ENCODE data around the gene SORCS1.

SORCS1 gene

GRCh38 chr10:106982268-106982667 lies 182.2 kb downstream of the SORCS1 start:
- DNase-seq = no peak

GRCh38 chr10:106981452-106982075 lies 182.9 kb downstream of the SORCS1 start:
- no peak for DNase-seq

- no peak for DNase-seq
Observed at GRCh38 chr10:106980495-106981451, 183.7 kb downstream of the SORCS1 start.

- no peak for DNase-seq
Observed at GRCh38 chr10:106978756-106979155, 185.8 kb downstream of the SORCS1 start.

GRCh38 chr10:106973716-106974115 lies 190.8 kb downstream of the SORCS1 start:
- DNase-seq = no peak

- no peak for DNase-seq
Observed at GRCh38 chr10:106973288-106973687, 191.2 kb downstream of the SORCS1 start.

GRCh38 chr10:106972381-106972780 lies 192.1 kb downstream of the SORCS1 start:
- no peak for DNase-seq

GRCh38 chr10:106971411-106971831 lies 193.1 kb downstream of the SORCS1 start:
- DNase-seq = no peak

- no peak for DNase-seq
Observed at GRCh38 chr10:106967452-106967851, 197.1 kb downstream of the SORCS1 start.

GRCh38 chr10:106960812-106961211 lies 203.7 kb downstream of the SORCS1 start:
- no peak for DNase-seq

GRCh38 chr10:106959521-106959920 lies 205.0 kb downstream of the SORCS1 start:
- no peak for DNase-seq

- DNase-seq = no peak
Observed at GRCh38 chr10:106958589-106959361, 205.7 kb downstream of the SORCS1 start.

- DNase-seq = no peak
Observed at GRCh38 chr10:106957823-106958588, 206.5 kb downstream of the SORCS1 start.

- no peak for DNase-seq
Observed at GRCh38 chr10:106956216-106956915, 208.1 kb downstream of the SORCS1 start.

- no peak for DNase-seq
Observed at GRCh38 chr10:106955133-106955532, 209.4 kb downstream of the SORCS1 start.

GRCh38 chr10:106952033-106952432 lies 212.5 kb downstream of the SORCS1 start:
- no peak for DNase-seq

- DNase-seq = no peak
Observed at GRCh38 chr10:106949680-106950478, 214.6 kb downstream of the SORCS1 start.

- DNase-seq = no peak
Observed at GRCh38 chr10:106947643-106948042, 216.9 kb downstream of the SORCS1 start.

- DNase-seq = no peak
Observed at GRCh38 chr10:106942035-106942662, 222.4 kb downstream of the SORCS1 start.

GRCh38 chr10:106941297-106942034 lies 223.0 kb downstream of the SORCS1 start:
- no peak for DNase-seq
